Adrenal gland (tissue), 5 donors: ENCODE data around the gene ASPDH.

ENCODE experiments used
- CTCF ChIP-seq, 6 experiments: fragments of 450-650 bp in 4 of 6; fragments of 200-600 bp in 2 of 6; sonication (generic) in 1 of 6; IDR thresholded peaks; 1 replicate in 5 of 6; 2 replicates in 1 of 6; pipeline versions ENCODE4 v1.5.1 to v1.8.0; 2016 to 2021; ENCODE audit warnings: antibody characterized with exemption in 6 of 6, mild to moderate bottlenecking in 2 of 6, moderate library complexity in 1 of 6
- POLR2A ChIP-seq, 2 donors: fragments of 450-650 bp; IDR thresholded peaks; one replicate each; pipeline ENCODE4 v1.6.1; 2017; ENCODE audit warnings: antibody characterized with exemption in 2 of 2, mild to moderate bottlenecking in 2 of 2, moderate library complexity in 1 of 2
- donor health status: DM: no; HTN: no; CAD: no.

- no peak for TF ChIP-seq CTCF (IDR thresholded peaks at IDR 0.05)
- no peak for TF ChIP-seq POLR2A (IDR thresholded peaks at IDR 0.05)
Observed at GRCh38 chr19:50520822-50521465, 7.2 kb upstream of the ASPDH start.
